B cell (primary cell): ENCODE data around the gene CRBN.

Experiments used
- EZH2 ChIP-seq: IDR thresholded peaks from 2 replicates; pipeline ENCODE4 v1.6.1; 2012; ENCODE audit warnings: borderline replicate concordance, low read depth, mild to moderate bottlenecking, moderate library complexity, low read length; ENCODE audit not compliant: insufficient read depth, poor library complexity, severe bottlenecking
- TF ChIP-seq, protein P1 (sequence below): fragments of 200-600 bp; IDR thresholded peaks from one replicate; pipeline ENCODE4 v1.8.0; 2022; ENCODE audit warnings: antibody characterized with exemption, mild to moderate bottlenecking

DNA sequence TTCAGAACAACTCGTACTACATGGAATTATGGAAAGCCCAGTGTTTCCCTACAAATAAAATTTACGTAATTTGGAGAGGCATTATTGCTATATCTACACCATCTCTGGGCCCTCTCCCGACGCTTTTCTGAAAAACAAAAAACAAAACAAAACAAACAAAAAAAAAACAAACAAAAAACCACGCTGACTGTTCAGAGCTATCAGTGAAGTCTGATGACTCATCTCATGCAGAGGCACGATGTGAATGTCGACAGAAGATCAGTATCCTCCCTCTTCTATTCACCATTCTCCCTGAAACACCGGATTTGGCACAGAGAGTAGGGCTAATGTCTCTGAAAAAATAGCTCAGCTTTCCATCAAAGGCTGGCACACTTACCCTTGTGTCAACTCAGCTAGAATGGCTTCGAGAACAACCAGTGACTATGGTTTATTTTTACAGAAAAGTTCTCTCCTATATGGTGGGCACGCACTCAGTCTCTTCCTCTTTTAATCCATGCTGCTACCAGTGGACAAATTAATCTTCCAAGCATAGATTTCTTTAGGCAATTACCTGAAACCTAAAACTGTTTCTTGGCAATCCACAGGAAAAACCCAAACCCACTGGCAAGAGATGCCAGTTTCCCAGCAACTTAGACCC, 1.5 kb downstream of the CRBN start:
- no peak for TF ChIP-seq EZH2
- TF ChIP-seq, protein P1, sequence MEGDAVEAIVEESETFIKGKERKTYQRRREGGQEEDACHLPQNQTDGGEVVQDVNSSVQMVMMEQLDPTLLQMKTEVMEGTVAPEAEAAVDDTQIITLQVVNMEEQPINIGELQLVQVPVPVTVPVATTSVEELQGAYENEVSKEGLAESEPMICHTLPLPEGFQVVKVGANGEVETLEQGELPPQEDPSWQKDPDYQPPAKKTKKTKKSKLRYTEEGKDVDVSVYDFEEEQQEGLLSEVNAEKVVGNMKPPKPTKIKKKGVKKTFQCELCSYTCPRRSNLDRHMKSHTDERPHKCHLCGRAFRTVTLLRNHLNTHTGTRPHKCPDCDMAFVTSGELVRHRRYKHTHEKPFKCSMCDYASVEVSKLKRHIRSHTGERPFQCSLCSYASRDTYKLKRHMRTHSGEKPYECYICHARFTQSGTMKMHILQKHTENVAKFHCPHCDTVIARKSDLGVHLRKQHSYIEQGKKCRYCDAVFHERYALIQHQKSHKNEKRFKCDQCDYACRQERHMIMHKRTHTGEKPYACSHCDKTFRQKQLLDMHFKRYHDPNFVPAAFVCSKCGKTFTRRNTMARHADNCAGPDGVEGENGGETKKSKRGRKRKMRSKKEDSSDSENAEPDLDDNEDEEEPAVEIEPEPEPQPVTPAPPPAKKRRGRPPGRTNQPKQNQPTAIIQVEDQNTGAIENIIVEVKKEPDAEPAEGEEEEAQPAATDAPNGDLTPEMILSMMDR: no peak
